OCI-LY3 (cell line): ENCODE data around the gene CD300LF.
A peak's percentile ranks its signal among the peaks of the same experiment; 100 is the strongest.

Experiments used
- H2AFZ ChIP-seq: fragments of 200-600, 300-600 bp; shearing (Covaris generic); 2 replicates; pipeline ENCODE4 v1.6.0; 2014; ENCODE audit warnings: antibody characterized with exemption, low read depth, low read length
- H3K27ac ChIP-seq: fragments of 200-600, 300-600 bp; sonication (generic); 2 replicates; pipeline ENCODE4 v1.5.1; 2014; ENCODE audit warnings: mild to moderate bottlenecking, low read length, moderate library complexity, mixed read lengths
- H3K27me3 ChIP-seq: fragments of 200-600, 300-600 bp; sonication (generic); 2 replicates; pipeline ENCODE4 v1.6.1; 2014; ENCODE audit warnings: low read depth, low read length, mixed read lengths
- H3K36me3 ChIP-seq: fragments of 200-600, 300-600 bp; sonication (generic); replicated peaks from 2 replicates; pipeline ENCODE3; 2014; ENCODE audit warnings: low read depth, low read length, mixed read lengths
- H3K4me1 ChIP-seq: fragments of 300-600, 200-600 bp; sonication (generic); 2 replicates; pipeline ENCODE4 v1.6.1; 2014; ENCODE audit warnings: low read length, mixed read lengths
- H3K4me2 ChIP-seq: fragments of 200-600, 300-600 bp; sonication (generic); 2 replicates; pipeline ENCODE4 v1.6.1; 2014; ENCODE audit warnings: low read length, mixed read lengths
- H3K4me3 ChIP-seq: fragments of 300-600, 200-600 bp; sonication (generic); 2 replicates; pipeline ENCODE4 v1.5.1; 2014; ENCODE audit warnings: antibody characterized with exemption, mild to moderate bottlenecking, low read length, moderate library complexity
- H3K79me2 ChIP-seq: fragments of 300-600, 200-600 bp; shearing (Covaris generic); 2 replicates; pipeline ENCODE4 v1.6.1; 2014; ENCODE audit warnings: mild to moderate bottlenecking, low read length, mixed read lengths
- H3K9ac ChIP-seq: fragments of 300-600, 200-600 bp; shearing (Covaris generic); 2 replicates; pipeline ENCODE4 v1.6.0; 2014; ENCODE audit warnings: mild to moderate bottlenecking, low read length, moderate library complexity
- H3K9me3 ChIP-seq: fragments of 200-600, 300-600 bp; shearing (Covaris generic); 2 replicates; pipeline ENCODE4 v1.6.1; 2014; ENCODE audit warnings: low read length, mixed read lengths; ENCODE audit not compliant: insufficient read depth
- H4K20me1 ChIP-seq: fragments of 200-600, 300-600 bp; sonication (generic); 2 replicates; pipeline ENCODE4 v1.6.1; 2016; ENCODE audit warnings: low read length, mixed read lengths; ENCODE audit not compliant: insufficient read depth
- CTCF ChIP-seq: fragments of 200-600, 300-600 bp; sonication (generic); IDR thresholded peaks from 2 replicates; pipeline ENCODE4 v1.5.1; 2014; ENCODE audit warnings: antibody characterized with exemption, low read length, low read depth
- EZH2phosphoT487 ChIP-seq: fragments of 200-600 bp; shearing (Covaris generic); IDR thresholded peaks from 2 replicates; pipeline ENCODE4 v1.6.1; 2018; ENCODE audit warnings: antibody characterized with exemption, mixed run types, low read depth

The CD300LF gene

GRCh38 chr17:74749279-74750038 lies 36.7 kb upstream of the CD300LF start:
- Histone ChIP-seq H3K4me2 (peak overlapping the region; percentile 87), H3K9ac (peak overlapping the region; percentile 92), H3K27me3 (no peaks in the 10 kb centered on the region), H3K4me1 (peaks cover 19% of the 10 kb centered on the region), H3K79me2 (peaks cover 28% of the 10 kb centered on the region), H3K36me3 (no peaks in the 10 kb centered on the region), H3K27ac (no peak overlapping the region), H2AFZ (no peak overlapping the region), H3K9me3 (no peaks in the 10 kb centered on the region), H3K4me3 (peak overlapping the region; percentile 94), H4K20me1 (peaks cover 8% of the 10 kb centered on the region; the same call in 1 of the 2 replicates)
- TF ChIP-seq CTCF (no peak), EZH2phosphoT487 (no peak)

GRCh38 chr17:74748529-74749278 lies 36.0 kb upstream of the CD300LF start, which contains the start of gene NHERF1:
TSS of gene NHERF1 (plus strand) at chr17:74748628. CDS start at chr17:74748847, 219 bp downstream.
- Histone ChIP-seq H3K9me3 (no peaks in the 10 kb centered on the region), H3K36me3 (no peaks in the 10 kb centered on the region), H3K27ac (peak within 1 kb of the TSS; percentile 25; the same call in 1 of the 2 replicates), H3K9ac (peak within 1 kb of the TSS; percentile 92), H3K4me2 (peak within 1 kb of the TSS; percentile 87), H4K20me1 (peaks cover 8% of the 10 kb centered on the region; the same call in 1 of the 2 replicates), H2AFZ (no peak within 1 kb of the TSS), H3K4me1 (peaks cover 13% of the 10 kb centered on the region), H3K4me3 (peak within 1 kb of the TSS; percentile 94), H3K27me3 (peaks cover 3% of the 10 kb centered on the region; the same call in 1 of the 2 replicates), H3K79me2 (peaks cover 28% of the 10 kb centered on the region)
- no peak for TF ChIP-seq EZH2phosphoT487
- 0 out of 2 replicates have a peak, but pooled peaks have one; percentile 13 for TF ChIP-seq CTCF

DNA sequence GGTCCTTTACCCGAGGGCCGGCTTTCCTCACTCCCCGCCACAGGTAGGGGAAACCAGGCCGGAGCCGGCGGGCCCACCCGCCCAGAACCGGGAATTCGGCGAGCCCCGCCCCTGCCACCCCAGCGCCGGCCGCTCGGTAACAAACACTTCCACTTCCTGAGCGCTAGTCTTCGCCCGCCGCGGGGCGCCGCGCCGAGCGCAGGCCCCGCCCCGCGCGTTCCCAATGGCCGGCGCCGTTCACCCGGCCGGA lies 35.5 kb upstream of the CD300LF start:
- Histone ChIP-seq H3K9me3 (no peaks in the 10 kb centered on the region), H4K20me1 (peaks cover 8% of the 10 kb centered on the region; the same call in 1 of the 2 replicates), H3K4me3 (peak overlapping the region; percentile 75), H2AFZ (no peak overlapping the region), H3K4me2 (peak overlapping the region; percentile 60), H3K9ac (peak overlapping the region; percentile 54), H3K36me3 (no peaks in the 10 kb centered on the region), H3K27me3 (peaks cover 8% of the 10 kb centered on the region; the same call in 1 of the 2 replicates), H3K4me1 (peaks cover 13% of the 10 kb centered on the region), H3K27ac (no peak overlapping the region), H3K79me2 (peaks cover 28% of the 10 kb centered on the region)
- no peak for TF ChIP-seq CTCF
- no peak for TF ChIP-seq EZH2phosphoT487

- Histone ChIP-seq H3K36me3 (no peaks in the 10 kb centered on the region), H3K9ac (no peak overlapping the region), H2AFZ (no peak overlapping the region), H3K79me2 (peaks cover 27% of the 10 kb centered on the region), H3K4me1 (peaks cover 13% of the 10 kb centered on the region), H3K9me3 (no peaks in the 10 kb centered on the region), H3K4me3 (no peak overlapping the region), H3K4me2 (no peak overlapping the region), H4K20me1 (peaks cover 4% of the 10 kb centered on the region; the same call in 1 of the 2 replicates), H3K27me3 (peaks cover 10% of the 10 kb centered on the region; the same call in 1 of the 2 replicates), H3K27ac (no peak overlapping the region)
- TF ChIP-seq CTCF (no peak), EZH2phosphoT487 (no peak)
Measured at GRCh38 chr17:74746922-74747321, 34.2 kb upstream of the CD300LF start.
